GM19452 (cell line): Measurements from ENCODE around the gene BID.
A peak's percentile ranks its signal among the peaks of the same experiment; 100 is the strongest.
"Not testable (repeated sequence)": the region's sequence is repeated elsewhere in the genome, so short reads cannot be mapped to it uniquely, and the experiment has no call there.

Source experiments
- ATAC-seq: cut with Tn5 transposase; IDR thresholded peaks from one replicate; pipeline ENCODE4 v1.9.1; 2021; ENCODE audit not compliant: unreplicated experiment

Gene BID

GRCh38 chr22:17770180-17771077, 3.8 kb downstream of the BID start:
- ATAC-seq = no peak

DNA sequence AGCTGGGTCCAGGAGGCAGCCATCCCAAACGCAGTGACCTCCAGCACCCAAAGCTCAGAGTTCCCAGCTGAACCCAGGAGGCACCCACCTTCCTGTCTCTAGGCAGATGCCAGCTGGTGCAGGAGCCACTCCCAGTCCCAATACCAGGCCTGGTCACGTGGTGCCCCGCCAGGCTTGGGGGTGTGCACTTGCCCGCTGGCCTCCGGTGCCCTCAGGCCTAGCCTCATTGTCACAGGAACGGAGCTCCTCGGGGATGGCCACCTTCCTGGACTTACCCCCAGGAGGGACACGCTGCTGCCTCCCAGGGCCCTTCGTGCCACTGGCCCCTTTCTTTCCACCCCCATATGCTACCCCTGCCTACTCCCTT, 4.6 kb downstream of the BID start:
- ATAC-seq = no peak

GRCh38 chr22:17769013-17769715, 5.1 kb downstream of the BID start:
- ATAC-seq = no peak

DNA sequence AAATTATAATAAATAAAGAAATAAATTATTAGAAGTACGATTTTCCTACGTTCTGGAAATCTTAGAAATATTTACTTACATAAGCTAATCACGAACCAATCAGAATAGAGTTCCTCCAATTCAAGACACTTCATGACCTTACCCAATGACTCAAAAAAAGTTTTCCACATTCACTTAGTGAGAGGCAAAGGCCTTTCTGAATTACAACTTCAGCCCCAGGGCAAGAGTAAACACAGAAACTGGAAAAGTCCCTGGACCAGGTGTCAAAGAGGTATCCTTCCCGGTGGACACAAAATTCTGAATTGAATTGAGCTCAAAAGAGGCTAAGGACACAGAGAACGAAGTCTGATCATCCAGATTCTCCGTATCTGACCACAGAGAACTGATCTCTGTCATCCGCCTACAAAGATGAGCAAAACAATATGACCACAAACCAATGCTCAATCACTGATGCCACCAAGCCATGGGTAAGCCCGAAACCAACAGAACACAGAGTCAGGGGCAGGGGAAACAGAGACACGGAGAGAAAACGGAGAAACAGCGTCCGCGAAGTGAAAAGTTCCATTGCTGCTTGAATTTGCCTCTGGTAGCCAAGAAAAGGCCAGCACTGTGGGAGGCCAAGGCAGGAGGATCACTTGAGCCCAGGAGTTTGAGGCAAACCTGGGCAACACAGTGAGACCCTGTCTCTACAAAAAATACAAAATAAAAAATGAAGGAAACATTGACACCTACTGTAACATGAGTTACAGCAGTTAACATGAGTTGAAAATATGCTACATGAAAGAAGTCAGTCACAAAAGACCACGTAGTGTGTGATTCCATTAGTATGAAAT, 6.8 kb downstream of the BID start:
- peak; percentile 84 for ATAC-seq

- not testable (repeated sequence) for ATAC-seq
Observed at GRCh38 chr22:17764852-17765251, 9.4 kb downstream of the BID start.

- ATAC-seq = no peak
Observed at GRCh38 chr22:17764036-17764435, 10.2 kb downstream of the BID start.

DNA sequence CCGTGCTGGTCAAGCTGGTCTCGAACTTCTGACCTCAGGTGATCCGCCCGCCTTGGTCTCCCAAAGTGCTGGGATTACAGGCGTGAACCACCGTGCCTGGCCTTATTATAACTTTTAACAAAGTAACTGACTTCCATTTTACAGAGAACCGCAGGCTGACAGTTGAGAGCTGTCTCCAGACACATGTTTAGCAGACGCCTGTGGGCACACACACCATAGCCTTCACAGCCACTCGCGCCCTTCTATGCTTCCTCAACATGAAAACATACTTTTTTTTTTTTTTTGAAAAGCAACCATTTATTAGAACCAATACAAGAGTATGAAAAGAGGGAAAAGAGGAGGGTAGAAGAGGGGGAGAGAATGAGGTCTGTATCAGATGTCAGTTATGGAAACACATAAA, 10.8 kb downstream of the BID start:
- ATAC-seq = not testable (repeated sequence)

- no peak for ATAC-seq
Observed at GRCh38 chr22:17761138-17761488, 13.2 kb downstream of the BID start.

DNA sequence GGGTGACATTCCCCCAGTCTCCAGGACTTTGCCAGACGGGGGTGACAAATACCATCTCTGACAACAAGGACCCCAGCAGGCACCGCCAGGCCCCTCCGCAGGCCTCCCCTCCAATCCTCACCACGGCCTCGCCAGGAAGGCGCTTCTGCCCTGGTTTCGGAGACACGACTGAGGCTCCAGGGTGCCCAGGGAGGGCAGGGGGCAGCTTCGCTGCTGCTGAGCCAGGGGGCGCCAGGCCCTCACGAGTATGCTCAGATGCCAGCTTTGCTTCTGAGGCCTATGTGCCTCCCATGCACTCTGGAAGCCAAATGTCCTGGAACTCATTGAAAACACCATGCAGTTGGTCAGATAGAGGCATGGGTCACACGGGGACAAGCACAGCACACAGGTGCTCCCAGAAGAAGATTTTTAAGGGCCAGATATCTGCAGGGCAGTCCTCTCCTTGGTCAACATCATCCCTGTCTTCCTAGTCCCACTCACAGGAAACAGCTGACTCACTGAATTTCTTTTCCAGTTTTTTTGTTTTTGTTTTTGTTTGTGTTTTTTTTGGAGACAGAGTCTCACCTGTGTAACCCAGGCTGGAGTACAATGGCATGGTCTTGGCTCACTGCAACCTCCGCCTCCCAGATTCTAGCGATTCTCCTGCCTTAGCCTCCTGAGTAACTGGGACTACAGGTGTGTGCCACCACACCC, 19.9 kb downstream of the BID start:
- ATAC-seq = no peak

GRCh38 chr22:17753401-17753989, 20.8 kb downstream of the BID start:
- ATAC-seq = no peak

DNA sequence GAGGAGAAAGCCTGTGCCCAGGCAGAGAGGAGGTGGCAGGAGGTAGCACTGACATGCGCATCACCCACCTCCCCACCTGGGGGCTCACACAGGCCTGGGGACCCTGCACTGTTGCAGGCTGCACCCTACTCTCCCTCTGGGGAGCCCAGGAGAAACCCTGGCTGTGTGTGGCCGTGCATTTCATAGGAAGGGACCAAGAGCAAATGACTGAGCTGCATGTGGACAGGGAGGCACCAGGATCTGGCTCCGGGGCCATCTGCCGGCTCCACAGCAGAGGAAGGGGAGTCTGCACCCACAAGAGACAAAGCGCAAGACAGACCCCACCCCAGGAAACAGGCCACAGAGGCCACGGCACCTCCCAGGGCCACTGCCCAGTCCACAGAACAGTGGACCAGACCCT, 22.7 kb downstream of the BID start:
- ATAC-seq = no peak

DNA sequence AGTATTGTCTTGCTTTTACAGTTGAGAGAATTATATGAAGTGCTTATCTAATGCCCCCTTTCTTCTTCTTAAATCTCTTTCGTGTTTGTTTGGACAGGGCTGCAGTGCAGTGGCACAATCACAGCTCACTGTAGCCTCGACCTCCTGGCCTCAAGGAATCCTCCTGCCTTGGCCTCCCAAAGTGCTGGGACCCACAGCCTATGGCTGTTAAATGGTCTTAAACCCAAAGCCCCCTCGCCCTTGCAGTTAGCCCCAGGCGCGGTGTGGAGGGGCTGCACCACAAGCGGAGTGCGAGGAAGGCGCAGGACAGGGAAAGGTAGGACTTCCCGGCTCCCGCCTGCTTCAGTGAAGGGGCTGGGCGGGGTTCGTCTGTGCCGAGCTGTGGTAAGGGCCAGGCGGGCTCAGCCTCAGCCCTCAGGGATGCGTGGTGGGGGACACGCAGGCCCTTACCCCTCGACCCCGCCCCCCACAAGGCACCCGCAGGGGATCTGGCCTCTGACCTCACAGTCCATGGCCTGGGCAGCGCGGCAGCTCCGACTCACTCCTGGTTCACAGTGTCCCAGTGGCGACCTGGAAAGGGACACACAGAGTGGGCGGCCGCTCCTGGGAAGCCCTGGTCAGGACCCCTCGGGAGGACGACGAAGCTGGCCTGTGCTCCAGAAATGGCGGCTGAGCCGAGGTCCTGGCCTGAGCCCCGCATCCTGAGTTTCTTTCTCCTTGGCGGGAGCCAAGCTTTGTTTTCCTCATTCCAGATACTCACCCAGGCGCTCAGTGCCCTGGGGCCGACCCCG, 24.5 kb downstream of the BID start:
- ATAC-seq = no peak

DNA sequence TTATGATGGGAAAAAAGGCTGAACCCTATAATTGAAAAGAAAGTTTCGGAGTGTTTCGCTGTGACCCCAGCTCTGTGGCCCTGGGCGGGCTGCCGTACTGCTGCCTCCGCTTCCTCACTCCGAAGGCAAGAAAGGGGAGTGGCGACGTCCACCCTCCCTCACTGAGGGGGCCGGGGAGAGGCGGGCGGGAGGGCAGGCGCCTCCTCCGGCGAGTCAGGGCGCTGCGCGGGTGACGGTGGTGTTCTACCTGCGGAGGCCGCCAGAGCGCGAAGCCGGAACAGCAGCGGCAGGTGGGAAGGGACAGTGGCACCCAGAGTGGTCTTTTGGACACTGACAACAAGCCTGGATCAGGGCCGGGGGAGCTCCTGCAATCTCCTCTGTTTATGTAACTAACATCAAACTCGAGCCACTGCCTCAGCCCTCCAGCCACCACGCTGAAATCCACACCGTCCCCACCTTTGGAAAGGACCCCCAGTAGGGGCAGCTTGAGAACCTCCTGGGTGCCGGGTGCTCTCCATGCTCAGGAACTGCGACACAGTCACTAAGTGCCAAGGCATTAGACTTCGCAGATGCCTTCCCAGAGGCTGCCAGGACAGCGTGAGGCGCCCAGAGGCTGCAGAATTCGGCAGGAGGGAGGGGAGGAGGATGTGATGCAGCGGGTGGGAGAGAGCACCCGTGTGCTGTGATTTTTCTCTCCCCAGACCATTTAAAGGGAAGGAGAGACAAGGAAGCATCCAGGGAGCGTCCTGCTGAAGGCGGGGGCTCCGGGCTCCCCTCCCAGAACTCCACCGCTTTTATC, 25.5 kb downstream of the BID start:
- no peak for ATAC-seq

DNA sequence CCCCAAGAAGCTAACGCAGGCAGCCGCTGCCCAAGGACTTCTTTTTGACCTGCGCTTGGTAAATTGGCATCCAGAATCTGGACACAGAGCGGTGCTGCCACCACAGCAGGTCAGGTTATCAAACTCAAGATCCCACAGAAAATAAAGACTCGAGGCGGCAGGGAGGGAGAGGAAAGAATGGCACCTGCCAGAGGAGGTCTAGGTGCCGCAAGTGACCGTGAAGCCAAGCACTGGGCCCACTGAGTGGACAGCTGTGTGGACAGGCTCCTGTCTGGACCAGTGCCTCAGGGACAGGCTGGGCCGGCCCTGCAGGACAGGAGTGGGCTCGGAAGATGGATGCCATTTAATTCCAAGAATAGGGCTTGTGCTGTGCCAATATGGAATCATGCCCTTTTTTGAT, 27.4 kb downstream of the BID start:
- ATAC-seq = no peak

GRCh38 chr22:17744430-17744829, 29.8 kb downstream of the BID start:
- ATAC-seq = no peak

DNA sequence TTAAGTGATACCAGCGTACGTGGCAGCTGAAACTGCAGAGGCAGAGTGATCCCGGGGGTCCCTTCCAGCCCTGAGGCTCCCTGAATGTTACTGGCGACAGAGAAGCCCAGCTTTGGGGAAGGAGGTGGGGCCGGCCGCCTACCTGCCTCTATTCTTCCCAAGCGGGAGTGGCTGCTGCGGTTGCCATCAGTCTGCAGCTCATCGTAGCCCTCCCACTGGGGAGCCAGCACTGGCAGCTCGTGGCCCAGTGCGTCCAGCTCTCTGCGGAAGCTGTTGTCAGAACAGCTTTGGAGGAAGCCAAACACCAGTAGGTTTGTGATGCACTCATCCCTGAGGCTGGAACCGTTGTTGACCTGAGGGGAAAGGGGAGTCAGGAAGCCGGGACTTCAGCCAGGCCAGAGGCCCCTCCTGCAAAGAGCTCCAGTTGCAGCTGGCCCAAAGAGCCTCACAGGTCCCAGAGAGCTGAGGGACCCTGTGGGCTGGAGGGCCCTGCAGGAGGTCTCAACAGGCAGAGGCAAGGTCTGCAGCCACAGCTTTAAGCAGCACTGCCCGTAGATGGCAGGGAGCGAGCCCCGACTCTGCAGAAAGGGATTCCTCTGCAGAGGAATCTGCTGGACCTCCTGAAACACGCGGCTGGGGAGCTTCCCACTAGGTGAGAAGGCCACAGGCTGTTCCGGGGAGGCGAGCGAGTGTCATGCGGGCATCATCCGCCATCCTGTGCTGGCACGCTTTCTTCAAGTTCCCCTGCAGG, 30.4 kb downstream of the BID start:
- no peak for ATAC-seq

- ATAC-seq = no peak
Observed at GRCh38 chr22:17742527-17742902, 31.8 kb downstream of the BID start.

DNA sequence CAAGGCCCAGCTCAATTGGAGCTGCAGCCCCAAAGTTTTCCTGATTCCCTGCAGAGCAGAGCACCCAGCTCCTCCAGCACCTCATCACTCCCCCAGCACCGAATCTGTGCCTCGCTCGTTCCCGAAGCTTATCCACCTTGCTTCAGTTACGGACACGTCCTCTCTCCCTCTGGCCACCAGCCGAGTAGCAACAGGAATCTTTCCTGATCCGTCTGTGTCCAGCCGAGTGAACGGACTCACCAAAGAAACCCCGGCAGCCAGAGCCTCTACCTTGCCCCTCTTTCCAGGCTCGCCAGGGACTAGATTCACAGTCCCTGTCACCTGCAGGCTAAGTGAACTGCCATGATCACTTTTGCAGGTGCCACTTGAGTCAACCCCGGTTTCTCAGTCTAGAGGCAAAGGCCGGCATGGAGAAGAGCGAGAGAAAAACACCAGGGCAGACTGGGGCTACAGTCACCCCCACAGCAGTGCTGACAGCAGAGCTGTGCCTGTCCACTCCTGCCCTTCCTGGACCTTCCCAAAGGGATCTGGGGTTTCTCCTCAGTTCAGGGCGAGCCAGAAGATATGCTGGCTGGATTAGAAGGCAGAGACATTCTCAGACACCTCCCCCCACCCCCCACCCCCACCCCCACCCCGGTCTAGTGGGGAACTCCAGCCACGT, 32.3 kb downstream of the BID start:
- ATAC-seq = no peak
